OCI-LY3 (cell line): ENCODE results near the gene TMED1.

Experiments used
- CTCF ChIP-seq: fragments of 200-600, 300-600 bp; sonication (generic); IDR thresholded peaks from 2 replicates; pipeline ENCODE4 v1.5.1; 2014; ENCODE audit warnings: antibody characterized with exemption, low read length, low read depth
- EZH2phosphoT487 ChIP-seq: fragments of 200-600 bp; shearing (Covaris generic); IDR thresholded peaks from 2 replicates; pipeline ENCODE4 v1.6.1; 2018; ENCODE audit warnings: antibody characterized with exemption, mixed run types, low read depth

- no peak for TF ChIP-seq CTCF
- TF ChIP-seq EZH2phosphoT487, result no peak
These were observed 23.8 kb downstream of the TMED1 start for GRCh38 chr19:10812196-10812595.
